Suprapubic skin (tissue), 4 donors: ENCODE results near the gene FAM3A.

Experiments used
- CTCF ChIP-seq, 2 donors: fragments of 200-600 bp in 1 of 2; fragments of 450-650 bp in 1 of 2; sonication (generic) in 1 of 2; IDR thresholded peaks; one replicate each; pipeline ENCODE4 v1.5.1; 2016 to 2019; ENCODE audit warnings: antibody characterized with exemption in 2 of 2, mild to moderate bottlenecking in 1 of 2, moderate library complexity in 1 of 2
- EP300 ChIP-seq: sonication (generic); formaldehyde crosslinking; IDR thresholded peaks from one replicate; pipeline ENCODE4 v1.6.1; 2017; ENCODE audit warnings: antibody characterized with exemption
- POLR2A ChIP-seq, 2 donors: fragments of 450-650 bp; IDR thresholded peaks; one replicate each; pipeline ENCODE4 v1.6.1; 2017; ENCODE audit warnings: antibody characterized with exemption in 2 of 2, mild to moderate bottlenecking in 2 of 2, moderate library complexity in 2 of 2
- POLR2AphosphoS5 ChIP-seq, 3 donors: sonication (generic); formaldehyde crosslinking; IDR thresholded peaks; one replicate each; pipeline ENCODE4 v1.6.1; 2017; ENCODE audit warnings: antibody characterized with exemption in 3 of 3

- TF ChIP-seq POLR2A (IDR thresholded peaks at IDR 0.05) (no peak), CTCF (IDR thresholded peaks at IDR 0.05) (no peak), POLR2AphosphoS5 (IDR thresholded peaks at IDR 0.05) (no peak), EP300 (no peak)
These were observed 26.1 kb upstream of the FAM3A start for GRCh38 chrX:154541896-154542722.
